GM13976 (cell line): ENCODE results near the gene GNG11.
"Not testable (repeated sequence)": the region's sequence is repeated elsewhere in the genome, so short reads cannot be mapped to it uniquely, and the experiment has no call there.

ENCODE experiments used
- DNase-seq: peaks from one replicate; pipeline ENCODE4 v3.0.0; 2012; ENCODE audit warnings: low spot score
- CTCF ChIP-seq: IDR thresholded peaks from 2 replicates; pipeline ENCODE4 v1.5.1; 2012; ENCODE audit warnings: borderline replicate concordance, mild to moderate bottlenecking; ENCODE audit not compliant: insufficient read depth; ENCODE audit errors: extremely low read depth, missing control alignments, control extremely low read depth
- in situ Hi-C: fragments of 300-500 bp; cut with MboI; formaldehyde crosslinking; loops from one replicate; pipeline ENCODE4 v1.12.0; 2022; ENCODE audit warnings: low sequenced_read_pairs, mixed read lengths, inconsistent platforms; ENCODE audit not compliant: unreplicated experiment

GNG11 gene

GRCh38 chr7:93910076-93910994 lies 11.2 kb upstream of the GNG11 start:
- no peak for TF ChIP-seq CTCF
- no peak for DNase-seq
- in situ Hi-C loops = loop anchor here (25.0 kb wide), 1 partner anchor 477 kb away; the partner anchor contains the start of gene COL1A2

- not testable (repeated sequence) for DNase-seq
- in situ Hi-C loops = loop anchor here (25.0 kb wide), 1 partner anchor 476 kb away; the partner anchor contains the start of gene COL1A2
Measured at GRCh38 chr7:93911242-93911641, 10.3 kb upstream of the GNG11 start.

GRCh38 chr7:93911661-93912060 lies 9.9 kb upstream of the GNG11 start:
- in situ Hi-C loops = loop anchor here (25.0 kb wide), 1 partner anchor 476 kb away; the partner anchor contains the start of gene COL1A2
- not testable (repeated sequence) for DNase-seq

- DNase-seq = no peak
- in situ Hi-C loops = loop anchor here (25.0 kb wide), 1 partner anchor 474 kb away; the partner anchor contains the start of gene COL1A2
- TF ChIP-seq CTCF = no peak
Measured at GRCh38 chr7:93913197-93913596, 8.3 kb upstream of the GNG11 start.

- no peak for TF ChIP-seq CTCF
- DNase-seq = no peak
- in situ Hi-C loops = loop anchor here (25.0 kb wide), 1 partner anchor 473 kb away; the partner anchor contains the start of gene COL1A2
Measured at GRCh38 chr7:93914581-93915066, 6.9 kb upstream of the GNG11 start.

GRCh38 chr7:93915206-93915842 lies 6.2 kb upstream of the GNG11 start:
- in situ Hi-C loops = loop anchor here (25.0 kb wide), 1 partner anchor 472 kb away; the partner anchor contains the start of gene COL1A2
- DNase-seq = not testable (repeated sequence)

GRCh38 chr7:93915888-93916287 lies 5.6 kb upstream of the GNG11 start:
- in situ Hi-C loops = loop anchor here (25.0 kb wide), 1 partner anchor 471 kb away; the partner anchor contains the start of gene COL1A2
- DNase-seq = not testable (repeated sequence)

- in situ Hi-C loops = loop anchor here (25.0 kb wide), 1 partner anchor 471 kb away; the partner anchor contains the start of gene COL1A2
- not testable (repeated sequence) for DNase-seq
Measured at GRCh38 chr7:93916315-93916714, 5.2 kb upstream of the GNG11 start.
